Upper lobe of right lung (tissue), 1 donor: ENCODE data around the gene NASP. TPM values are rescaled to one million over a fixed set of nuclear protein-coding genes. Genes with fewer than 3 reads are reported as not detected.

Experiments used
- ATAC-seq: fragments of 200-7000 bp; cut with Tn5 transposase; one replicate; pipeline ENCODE4 v1.9.1; 2020; ENCODE audit warnings: mild to moderate bottlenecking, moderate library complexity
- DNase-seq: peaks from one replicate; pipeline ENCODE4 v3.0.0-alpha.2; 2020
- H3K27ac ChIP-seq: fragments of 200-600 bp; one replicate; pipeline ENCODE4 v1.8.0; 2022
- H3K27me3 ChIP-seq: fragments of 200-600 bp; one replicate; pipeline ENCODE4 v1.8.0; 2022; ENCODE audit warnings: mild to moderate bottlenecking
- H3K36me3 ChIP-seq: fragments of 200-600 bp; one replicate; pipeline ENCODE4 v1.8.0; 2022
- H3K4me1 ChIP-seq: fragments of 200-600 bp; one replicate; pipeline ENCODE4 v1.8.0; 2022
- H3K4me3 ChIP-seq: fragments of 200-600 bp; one replicate; pipeline ENCODE4 v1.8.0; 2022; ENCODE audit warnings: mild to moderate bottlenecking
- H3K9me3 ChIP-seq: fragments of 200-600 bp; one replicate; pipeline ENCODE4 v1.8.0; 2022
- CTCF ChIP-seq: fragments of 200-600 bp; IDR thresholded peaks from one replicate; pipeline ENCODE4 v1.8.0; 2022; ENCODE audit warnings: antibody characterized with exemption
- intact Hi-C: fragments of 100-400 bp; cut with DNase I; formaldehyde crosslinking; loops from one replicate; pipeline ENCODE4 v1.11.0; 2022
- long read RNA-seq: library from polyadenylated mRNA; unstranded; transcript quantifications from one replicate; pipeline ENCODE4 v2.0.0, GENCODE V29; 2021
- total RNA-seq: library from RNA; stranded (reverse); fragmentation: NEBNext Ultra II Directional; extraction: Animal tissue kit (Norgen Biotek cat#: 25700); gene quantifications from one replicate; pipeline ENCODE4 v1.2.1, GENCODE V29; 2021
- donor health status: DM: no; HTN: yes; CAD: no; lungs with severe emphysema.

NASP gene, protein sequence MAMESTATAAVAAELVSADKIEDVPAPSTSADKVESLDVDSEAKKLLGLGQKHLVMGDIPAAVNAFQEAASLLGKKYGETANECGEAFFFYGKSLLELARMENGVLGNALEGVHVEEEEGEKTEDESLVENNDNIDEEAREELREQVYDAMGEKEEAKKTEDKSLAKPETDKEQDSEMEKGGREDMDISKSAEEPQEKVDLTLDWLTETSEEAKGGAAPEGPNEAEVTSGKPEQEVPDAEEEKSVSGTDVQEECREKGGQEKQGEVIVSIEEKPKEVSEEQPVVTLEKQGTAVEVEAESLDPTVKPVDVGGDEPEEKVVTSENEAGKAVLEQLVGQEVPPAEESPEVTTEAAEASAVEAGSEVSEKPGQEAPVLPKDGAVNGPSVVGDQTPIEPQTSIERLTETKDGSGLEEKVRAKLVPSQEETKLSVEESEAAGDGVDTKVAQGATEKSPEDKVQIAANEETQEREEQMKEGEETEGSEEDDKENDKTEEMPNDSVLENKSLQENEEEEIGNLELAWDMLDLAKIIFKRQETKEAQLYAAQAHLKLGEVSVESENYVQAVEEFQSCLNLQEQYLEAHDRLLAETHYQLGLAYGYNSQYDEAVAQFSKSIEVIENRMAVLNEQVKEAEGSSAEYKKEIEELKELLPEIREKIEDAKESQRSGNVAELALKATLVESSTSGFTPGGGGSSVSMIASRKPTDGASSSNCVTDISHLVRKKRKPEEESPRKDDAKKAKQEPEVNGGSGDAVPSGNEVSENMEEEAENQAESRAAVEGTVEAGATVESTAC
- total RNA-seq, result 49.8 TPM
- long read RNA-seq, transcript NASP-202 (14 exons, 1,538 nt), result major isoform, 15 of 24 reads
- long read RNA-seq, partial matches to known transcripts, result 4 of 24 reads
- long read RNA-seq, other reads (novel, unspliced or antisense), result 2 of 24 reads

GRCh38 chr1:45583666-45584350, at the start of gene NASP:
Gene NASP (plus strand): TSS chr1:45584041. CDS start chr1:45584147, 106 bp downstream.
- TF ChIP-seq CTCF, result no peak
- Histone ChIP-seq H3K36me3 (no peaks in the 10 kb centered on the region), H3K4me3 (peak within 1 kb of the TSS; percentile 100), H3K27ac (peak within 1 kb of the TSS; percentile 93), H3K4me1 (peaks cover 25% of the 10 kb centered on the region), H3K9me3 (no peaks in the 10 kb centered on the region), H3K27me3 (no peaks in the 10 kb centered on the region)
- intact Hi-C loops, result no loop called here
- DNase-seq (peak; percentile 93), ATAC-seq (peak; percentile 83)

DNA sequence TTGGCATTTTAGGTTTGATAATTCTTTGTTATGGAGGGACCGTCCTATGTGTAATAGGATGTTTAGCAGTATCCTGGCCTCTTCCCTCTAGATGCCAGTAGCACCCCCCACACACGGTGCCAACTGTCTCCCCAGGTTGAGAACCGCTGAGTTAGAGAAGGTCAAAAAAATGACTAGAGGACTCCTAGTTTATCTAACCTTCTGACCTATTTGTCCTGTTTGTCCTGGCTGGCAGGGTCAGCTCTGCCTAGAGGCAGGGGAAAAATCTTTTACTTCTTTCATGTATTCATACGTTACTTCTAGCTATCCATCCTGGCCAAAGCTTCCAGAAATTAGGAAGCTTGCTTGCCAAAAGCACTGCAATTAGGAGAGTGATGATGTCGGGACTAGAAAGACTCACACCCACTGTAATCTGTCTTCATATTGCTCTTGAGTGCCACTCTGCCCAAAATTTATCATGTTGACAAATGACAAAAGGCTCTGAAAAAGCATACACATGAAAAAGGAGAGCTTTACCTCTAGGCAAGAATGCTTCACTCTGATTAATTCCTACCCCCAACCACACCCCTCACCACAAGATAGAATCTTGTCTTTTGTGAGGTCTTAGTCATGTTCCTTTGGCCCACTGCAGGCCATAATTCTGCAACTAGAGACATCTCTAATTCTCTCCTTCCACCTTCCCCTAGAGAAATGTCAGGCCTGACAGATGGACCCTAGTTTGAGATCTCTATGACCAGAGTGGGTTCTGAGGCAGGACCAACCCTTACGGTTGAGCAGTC, 47.7 kb upstream of the NASP start:
- no peaks in the 10 kb centered on the region for H3K9me3 ChIP-seq
- no peaks in the 10 kb centered on the region for H3K36me3 ChIP-seq
- DNase-seq (no peak), ATAC-seq (no peak)
- intact Hi-C loops, result no loop called here
- no peak for TF ChIP-seq CTCF
- H3K4me1 ChIP-seq, result no peaks in the 10 kb centered on the region
- H3K4me3 ChIP-seq, result no peak overlapping the region
- no peaks in the 10 kb centered on the region for H3K27me3 ChIP-seq
- H3K27ac ChIP-seq, result no peak overlapping the region

DNA sequence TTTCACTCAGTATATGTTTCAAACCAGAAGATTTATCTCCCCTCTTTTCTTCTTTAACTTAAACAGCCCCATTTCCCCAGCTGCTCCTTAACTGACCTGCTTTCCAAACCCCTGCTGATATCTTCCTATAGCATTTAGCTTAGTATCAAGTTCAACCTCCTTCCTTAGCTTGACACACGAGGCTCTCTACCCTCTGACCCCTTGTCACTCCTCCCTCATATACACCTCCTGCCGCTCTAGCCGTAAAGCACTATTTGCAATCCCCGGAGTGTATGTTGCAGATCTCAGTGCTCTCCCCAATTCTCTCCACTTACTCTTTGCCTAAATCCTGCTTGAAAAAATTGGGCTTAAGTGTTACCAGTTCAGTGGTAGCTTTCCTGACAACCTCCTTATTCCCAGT, 47.0 kb upstream of the NASP start:
- H3K4me1 ChIP-seq, result no peaks in the 10 kb centered on the region
- TF ChIP-seq CTCF, result no peak
- H3K4me3 ChIP-seq, result no peak overlapping the region
- DNase-seq, result no peak
- H3K27me3 ChIP-seq, result no peaks in the 10 kb centered on the region
- intact Hi-C loops, result no loop called here
- H3K36me3 ChIP-seq, result no peaks in the 10 kb centered on the region
- H3K27ac ChIP-seq, result no peak overlapping the region
- ATAC-seq, result no peak
- no peaks in the 10 kb centered on the region for H3K9me3 ChIP-seq

DNA sequence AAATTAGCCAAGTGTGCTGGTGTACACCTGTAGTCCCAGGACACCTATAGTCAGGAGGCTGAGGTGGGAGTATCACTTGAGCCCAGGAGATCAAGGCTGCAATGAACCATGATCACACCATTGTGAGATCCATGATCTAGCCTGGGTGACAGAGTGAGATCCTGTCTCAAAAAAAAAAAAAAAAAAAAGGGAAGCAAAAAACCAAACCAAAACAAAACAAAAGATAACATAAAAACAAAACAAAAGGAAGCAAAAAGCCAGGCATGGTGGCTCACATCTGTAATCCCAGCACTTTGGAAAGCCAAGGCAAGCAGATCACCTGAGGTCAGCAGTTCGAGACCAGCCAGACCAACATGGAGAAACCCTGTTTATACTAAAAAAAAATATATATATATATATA, 42.6 kb upstream of the NASP start:
- ATAC-seq (no peak), DNase-seq (no peak)
- intact Hi-C loops, result no loop called here
- no peak overlapping the region for H3K4me3 ChIP-seq
- peaks cover 31% of the 10 kb centered on the region for H3K4me1 ChIP-seq
- H3K9me3 ChIP-seq, result no peaks in the 10 kb centered on the region
- no peak overlapping the region for H3K27ac ChIP-seq
- H3K36me3 ChIP-seq, result no peaks in the 10 kb centered on the region
- no peak for TF ChIP-seq CTCF
- H3K27me3 ChIP-seq, result no peaks in the 10 kb centered on the region

DNA sequence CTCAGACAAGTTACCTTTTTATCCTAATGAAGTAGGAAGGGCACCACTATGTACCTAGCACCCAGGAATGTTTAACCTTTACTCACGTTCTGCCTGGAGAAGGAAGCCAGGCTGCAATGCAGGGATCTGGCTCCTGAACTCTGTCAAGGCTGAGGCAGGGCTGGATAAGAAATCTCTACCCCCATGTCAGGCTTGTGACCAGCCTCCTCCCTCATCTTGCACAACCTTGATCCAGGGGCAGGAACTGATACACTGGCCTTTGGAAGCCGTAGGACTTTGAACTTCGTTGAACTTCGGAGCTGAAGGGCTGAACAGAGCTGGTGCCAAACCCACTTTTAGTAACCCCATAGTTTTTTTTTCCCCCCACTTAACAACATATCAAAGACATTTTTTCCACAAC, 41.2 kb upstream of the NASP start:
- no peak for TF ChIP-seq CTCF
- Histone ChIP-seq H3K27me3 (no peaks in the 10 kb centered on the region), H3K4me1 (peaks cover 31% of the 10 kb centered on the region), H3K36me3 (no peaks in the 10 kb centered on the region), H3K4me3 (no peak overlapping the region), H3K27ac (peak overlapping the region; percentile 65), H3K9me3 (no peaks in the 10 kb centered on the region)
- ATAC-seq (peak; percentile 83), DNase-seq (peak; percentile 66)
- intact Hi-C loops, result no loop called here
